Stimulated activated CD8-positive, alpha-beta memory T cell treated with anti-CD3 and anti-CD28 coated beads, Interleukin-2, amount 100 ng/mL, for 48 hours (primary cell): ENCODE data around the gene A3GALT2.
A peak's percentile ranks its signal among the peaks of the same experiment; 100 is the strongest.
"Not testable (repeated sequence)": the region's sequence is repeated elsewhere in the genome, so short reads cannot be mapped to it uniquely, and the experiment has no call there.

ENCODE experiments used
- DNase-seq, 2 donors: peaks; one replicate each; pipeline ENCODE4 v3.0.0-alpha.2; 2020; ENCODE audit warnings: low read depth in 2 of 2

The A3GALT2 gene

GRCh38 chr1:33314416-33314815 is 6.5 kb downstream of the A3GALT2 start:
- DNase-seq: no peak

- DNase-seq: no peak
These were observed 8.5 kb downstream of the A3GALT2 start for GRCh38 chr1:33312413-33312749.

GRCh38 chr1:33311706-33312412 is 9.0 kb downstream of the A3GALT2 start:
- DNase-seq: no peak

GRCh38 chr1:33310702-33311101 is 10.2 kb downstream of the A3GALT2 start:
- no peak for DNase-seq

GRCh38 chr1:33309351-33309750 is 11.5 kb downstream of the A3GALT2 start:
- not testable (repeated sequence) for DNase-seq

GRCh38 chr1:33307494-33307864 is 13.4 kb downstream of the A3GALT2 start:
- no peak for DNase-seq

- DNase-seq: no peak
These were observed 14.0 kb downstream of the A3GALT2 start for GRCh38 chr1:33306653-33307493.

- no peak for DNase-seq
These were observed 14.9 kb downstream of the A3GALT2 start for GRCh38 chr1:33305816-33306652.

GRCh38 chr1:33305016-33305415 is 15.9 kb downstream of the A3GALT2 start:
- no peak for DNase-seq

- DNase-seq: peak in 1 of 2 donors; percentile 5
These were observed 18.6 kb downstream of the A3GALT2 start for GRCh38 chr1:33302325-33302724.

GRCh38 chr1:33301273-33301984 is 19.5 kb downstream of the A3GALT2 start:
- DNase-seq: no peak

GRCh38 chr1:33300673-33301072 is 20.2 kb downstream of the A3GALT2 start:
- DNase-seq: no peak

- no peak for DNase-seq
These were observed 21.3 kb downstream of the A3GALT2 start for GRCh38 chr1:33299461-33300155.

GRCh38 chr1:33298623-33299277 is 22.1 kb downstream of the A3GALT2 start:
- peak; percentile 28 to 60 for DNase-seq

- DNase-seq: no peak
These were observed 22.8 kb downstream of the A3GALT2 start for GRCh38 chr1:33297911-33298622.

- DNase-seq: no peak
These were observed 24.1 kb downstream of the A3GALT2 start for GRCh38 chr1:33296824-33297223.

GRCh38 chr1:33296082-33296458 is 24.8 kb downstream of the A3GALT2 start:
- no peak for DNase-seq

- DNase-seq: peak; percentile 81
These were observed 25.3 kb downstream of the A3GALT2 start for GRCh38 chr1:33295450-33296081.

GRCh38 chr1:33295023-33295422 is 25.9 kb downstream of the A3GALT2 start:
- no peak for DNase-seq
